DOHH2 (cell line): Measurements from ENCODE around the gene MACROD2.

ENCODE experiments used
- H3F3A ChIP-seq: fragments of 200-600 bp; sonication (generic), shearing (Covaris generic); 2 replicates; pipeline ENCODE4 v1.6.0; 2016; ENCODE audit warnings: antibody characterized with exemption, mild to moderate bottlenecking; ENCODE audit not compliant: control insufficient read depth, insufficient read depth
- H3K27ac ChIP-seq: fragments of 200-600 bp; sonication (generic); 2 replicates; pipeline ENCODE4 v1.5.1; 2014; ENCODE audit warnings: low read depth, mild to moderate bottlenecking, low read length, moderate library complexity
- H3K27me3 ChIP-seq: fragments of 200-600 bp; sonication (generic); 2 replicates; pipeline ENCODE4 v1.6.1; 2014; ENCODE audit warnings: mild to moderate bottlenecking, low read length, mixed read lengths; ENCODE audit not compliant: control insufficient read depth
- H3K36me3 ChIP-seq: fragments of 200-600 bp; sonication (generic); 2 replicates; pipeline ENCODE4 v1.6.1; 2014; ENCODE audit warnings: mild to moderate bottlenecking, low read length, moderate library complexity, mixed read lengths; ENCODE audit not compliant: control insufficient read depth
- H3K4me1 ChIP-seq: fragments of 200-600 bp; sonication (generic); 2 replicates; pipeline ENCODE4 v1.6.1; 2014; ENCODE audit warnings: mild to moderate bottlenecking, low read length, mixed read lengths; ENCODE audit not compliant: control insufficient read depth
- H3K4me2 ChIP-seq: fragments of 200-600 bp; sonication (generic); 2 replicates; pipeline ENCODE4 v1.6.0; 2014; ENCODE audit warnings: mild to moderate bottlenecking, low read length, moderate library complexity
- H3K4me3 ChIP-seq: fragments of 200-600 bp; sonication (generic); 2 replicates; pipeline ENCODE4 v1.5.1; 2014; ENCODE audit warnings: mild to moderate bottlenecking, low read length, mixed read lengths
- H3K79me2 ChIP-seq: fragments of 200-600 bp; sonication (generic); 2 replicates; pipeline ENCODE4 v1.6.1; 2014; ENCODE audit warnings: mild to moderate bottlenecking, low read length, mixed read lengths; ENCODE audit not compliant: control insufficient read depth
- H3K9me2 ChIP-seq: fragments of 200-600 bp; sonication (generic); replicated peaks from 2 replicates; pipeline ENCODE4 v1.6.1; 2014; ENCODE audit warnings: mild to moderate bottlenecking, low read length, mixed read lengths; ENCODE audit not compliant: control insufficient read depth
- H3K9me3 ChIP-seq: fragments of 200-600 bp; sonication (generic); 2 replicates; pipeline ENCODE4 v1.6.1; 2014; ENCODE audit warnings: antibody characterized with exemption, low read length, mixed read lengths; ENCODE audit not compliant: control insufficient read depth, insufficient read depth
- H4K20me1 ChIP-seq: fragments of 200-600 bp; sonication (generic); 2 replicates; pipeline ENCODE4 v1.6.0; 2014; ENCODE audit warnings: low read depth, mild to moderate bottlenecking, antibody characterized with exemption, low read length, moderate library complexity; ENCODE audit not compliant: control insufficient read depth, insufficient read depth
- CTCF ChIP-seq: fragments of 200-600 bp; sonication (generic); IDR thresholded peaks from one replicate; pipeline ENCODE4 v1.5.1; 2014; ENCODE audit warnings: antibody characterized with exemption, mild to moderate bottlenecking, low read depth, low read length; ENCODE audit not compliant: poor library complexity, severe bottlenecking
- EZH2phosphoT487 ChIP-seq: fragments of 200-600 bp; sonication (generic); IDR thresholded peaks from 2 replicates; pipeline ENCODE4 v1.6.1; 2017; ENCODE audit warnings: borderline replicate concordance, mild to moderate bottlenecking, antibody characterized with exemption, low read length, moderate library complexity, mixed read lengths

The MACROD2 gene

GRCh38 chr20:15774926-15775325 lies 1779.6 kb downstream of the MACROD2 start:
- no peaks in the 10 kb centered on the region for H3K36me3 ChIP-seq
- no peaks in the 10 kb centered on the region for H3K27me3 ChIP-seq
- no peaks in the 10 kb centered on the region for H3K79me2 ChIP-seq
- no peak overlapping the region for H3K4me2 ChIP-seq
- H3F3A ChIP-seq: no peaks in the 10 kb centered on the region
- H3K9me2 ChIP-seq: no peaks in the 10 kb centered on the region
- TF ChIP-seq EZH2phosphoT487: no peak
- no peak for TF ChIP-seq CTCF
- H3K27ac ChIP-seq: no peak overlapping the region
- H3K4me3 ChIP-seq: no peak overlapping the region
- H4K20me1 ChIP-seq: no peaks in the 10 kb centered on the region
- H3K9me3 ChIP-seq: no peaks in the 10 kb centered on the region
- H3K4me1 ChIP-seq: no peaks in the 10 kb centered on the region

GRCh38 chr20:15776770-15777466 lies 1781.6 kb downstream of the MACROD2 start:
- no peak for TF ChIP-seq CTCF
- TF ChIP-seq EZH2phosphoT487: no peak
- Histone ChIP-seq H3K4me3 (no peak overlapping the region), H3K36me3 (no peaks in the 10 kb centered on the region), H3K9me3 (no peaks in the 10 kb centered on the region), H3K27ac (no peak overlapping the region), H3K79me2 (no peaks in the 10 kb centered on the region), H3K4me1 (no peaks in the 10 kb centered on the region), H3K9me2 (no peaks in the 10 kb centered on the region), H4K20me1 (no peaks in the 10 kb centered on the region), H3K27me3 (no peaks in the 10 kb centered on the region), H3K4me2 (no peak overlapping the region), H3F3A (no peaks in the 10 kb centered on the region)

GRCh38 chr20:15784020-15784419 lies 1788.7 kb downstream of the MACROD2 start:
- TF ChIP-seq EZH2phosphoT487 (no peak), CTCF (no peak)
- H3K9me3 ChIP-seq: no peaks in the 10 kb centered on the region

More at GRCh38 chr20:15784020-15784419, 1788.7 kb downstream of the MACROD2 start:
- Histone ChIP-seq H3K9me2 (no peaks in the 10 kb centered on the region), H3K4me3 (no peak overlapping the region), H3K4me1 (peaks cover 11% of the 10 kb centered on the region), H3K36me3 (no peaks in the 10 kb centered on the region), H4K20me1 (no peaks in the 10 kb centered on the region), H3K27ac (no peak overlapping the region), H3K4me2 (no peak overlapping the region), H3F3A (no peaks in the 10 kb centered on the region), H3K27me3 (no peaks in the 10 kb centered on the region), H3K79me2 (no peaks in the 10 kb centered on the region)
